ENCODE data around the gene SNRK. TPM values are rescaled to one million over a fixed set of nuclear protein-coding genes. Genes with fewer than 3 reads are reported as not detected.

Gene SNRK
- total RNA-seq, 1 donor from 2014 or later = 18.9 TPM

DNA sequence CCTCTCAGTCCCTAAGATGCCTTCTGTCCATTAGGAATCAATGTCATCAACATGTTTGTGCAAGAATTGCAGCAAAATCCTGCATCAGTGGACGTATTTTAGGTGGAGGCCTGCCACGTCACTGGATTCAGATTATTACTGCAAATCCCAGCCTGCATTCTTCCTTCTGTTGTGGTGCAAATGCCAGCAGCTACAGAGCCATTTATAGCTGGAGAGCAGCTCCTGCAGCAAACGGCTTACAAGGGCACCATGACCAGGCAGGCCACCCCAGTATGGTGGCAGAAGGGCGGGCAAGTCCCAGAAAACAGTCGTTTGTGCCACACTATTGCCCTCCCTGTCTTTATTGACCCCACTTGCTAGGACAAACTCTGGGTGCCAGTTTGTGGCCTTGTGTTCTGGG lies 74.7 kb downstream of the SNRK start:
- DNase-seq (ENCODE audit: missing footprints) (no peak), ATAC-seq (no peak)
- intact Hi-C loops (cut with DNase I) = no loop called here

DNA sequence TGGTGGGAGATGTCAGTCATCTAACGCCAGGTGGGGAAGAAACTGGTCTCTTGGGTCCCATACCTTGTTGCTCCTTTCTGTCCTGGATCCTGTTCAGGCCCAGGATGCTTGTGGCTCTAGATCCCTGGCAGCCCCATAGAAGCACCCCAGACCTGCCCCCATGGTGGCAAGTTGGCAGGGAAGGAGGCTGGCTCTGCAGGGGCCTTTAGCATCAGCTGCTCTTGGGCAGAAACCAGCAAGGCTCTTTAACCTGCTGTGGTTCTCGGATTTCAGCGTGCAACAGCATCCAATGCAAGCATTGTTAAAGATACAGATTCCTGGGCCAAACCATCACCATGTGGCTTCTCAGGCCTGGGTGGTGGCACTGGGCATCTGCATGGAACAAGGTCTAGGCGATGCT lies 75.8 kb downstream of the SNRK start:
- no peak for ATAC-seq
- DNase-seq (ENCODE audit: missing footprints) = no peak
- intact Hi-C loops (cut with DNase I) = no loop called here

DNA sequence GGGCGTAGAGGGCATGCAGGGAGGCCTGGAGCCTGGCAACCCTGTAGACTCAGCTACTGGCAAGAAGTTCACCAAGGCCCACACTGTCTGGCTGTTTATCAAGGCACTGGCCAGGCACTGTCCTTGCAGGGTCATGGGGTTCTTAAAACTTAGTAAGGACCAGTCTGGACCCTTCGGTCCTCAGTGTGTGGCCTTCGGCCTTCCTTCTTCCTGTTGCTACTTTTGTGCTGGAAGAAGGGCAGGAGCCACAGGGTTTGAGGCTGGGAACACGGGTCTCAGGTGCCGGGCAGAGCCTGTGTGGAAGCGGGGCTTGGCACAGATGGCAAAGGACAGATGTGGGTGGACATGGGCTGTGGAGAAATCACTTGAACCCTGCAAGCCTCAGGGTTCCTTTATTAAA lies 76.6 kb downstream of the SNRK start:
- intact Hi-C loops (cut with DNase I) = no loop called here
- ATAC-seq = no peak
- DNase-seq (ENCODE audit: missing footprints) = no peak

DNA sequence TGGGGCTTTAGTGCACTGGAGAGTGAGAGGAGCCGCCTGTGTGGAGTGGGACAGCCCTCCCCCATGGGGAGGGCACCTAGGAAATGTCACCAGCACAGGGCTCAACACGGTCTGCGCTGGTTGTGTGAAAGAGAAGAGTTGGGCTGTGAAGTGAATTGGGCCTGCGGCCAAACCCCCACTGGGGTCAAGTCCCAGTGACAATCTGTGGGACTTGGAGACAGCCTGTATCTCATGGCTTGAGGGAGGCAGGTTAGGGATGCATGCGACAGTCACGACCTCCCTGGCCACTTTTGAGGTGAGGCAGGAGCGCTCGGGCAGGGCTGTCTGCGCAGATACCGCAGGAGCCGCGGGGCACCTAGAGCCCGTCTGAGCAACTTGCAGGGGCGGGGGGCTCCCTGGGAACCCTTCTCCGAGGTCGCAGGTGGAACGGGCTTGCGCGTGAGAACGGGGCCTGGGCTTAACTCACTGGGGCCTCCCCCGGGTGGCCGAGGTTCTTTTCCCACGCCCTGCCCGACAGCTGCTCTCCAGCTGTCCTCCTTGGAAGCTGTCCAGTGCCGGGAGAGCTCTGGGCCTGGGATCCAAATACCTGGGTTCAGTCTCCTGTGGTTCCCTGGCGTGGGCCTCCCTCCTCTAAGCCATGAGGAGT lies 77.4 kb downstream of the SNRK start:
- peak; percentile 78 for DNase-seq (ENCODE audit: missing footprints)
- intact Hi-C loops (cut with DNase I) = no loop called here
- ATAC-seq = peak; percentile 65

DNA sequence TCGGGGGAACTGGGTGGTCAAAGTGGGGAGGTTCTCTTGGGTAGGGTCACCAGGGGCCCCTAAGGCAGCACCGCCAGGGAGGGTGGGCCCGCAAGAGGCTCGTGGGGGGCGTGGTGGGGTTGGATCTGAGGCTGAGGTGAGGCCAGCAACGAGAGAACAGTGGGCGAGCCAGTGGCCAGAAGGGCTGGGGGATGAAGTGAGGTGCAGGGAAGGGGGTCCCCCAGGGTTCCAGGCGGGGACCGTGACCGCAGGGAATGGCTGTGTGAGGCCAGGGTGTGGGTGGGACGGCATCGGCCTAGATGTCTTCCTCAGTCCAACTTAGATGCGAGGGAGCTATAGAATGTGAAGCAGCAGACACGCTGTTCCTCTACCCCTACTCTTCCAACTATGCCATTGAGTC lies 78.2 kb downstream of the SNRK start:
- intact Hi-C loops (cut with DNase I) = no loop called here
- DNase-seq (ENCODE audit: missing footprints) = no peak
- ATAC-seq = no peak

DNA sequence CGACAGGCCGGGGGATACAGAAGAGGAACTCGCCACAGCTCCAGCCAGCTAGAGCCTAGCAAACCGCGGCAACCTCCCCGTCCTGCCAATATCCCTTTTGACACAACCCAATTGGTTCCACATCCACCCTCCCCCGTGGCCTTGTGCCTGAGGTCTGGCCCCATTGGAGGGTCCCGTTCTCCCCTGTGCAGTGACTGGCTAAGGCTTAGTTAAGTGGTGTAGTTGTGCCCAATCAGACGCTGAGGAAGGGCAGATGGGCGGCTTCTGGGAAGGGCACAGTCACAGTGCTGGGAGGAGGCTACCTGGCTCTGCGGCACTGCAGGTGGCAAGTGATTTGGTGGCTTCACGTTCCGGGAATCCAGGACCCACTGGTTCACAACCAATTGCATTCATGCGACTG lies 78.6 kb downstream of the SNRK start:
- ATAC-seq (no peak), DNase-seq (ENCODE audit: missing footprints) (no peak)
- intact Hi-C loops (cut with DNase I) = no loop called here

DNA sequence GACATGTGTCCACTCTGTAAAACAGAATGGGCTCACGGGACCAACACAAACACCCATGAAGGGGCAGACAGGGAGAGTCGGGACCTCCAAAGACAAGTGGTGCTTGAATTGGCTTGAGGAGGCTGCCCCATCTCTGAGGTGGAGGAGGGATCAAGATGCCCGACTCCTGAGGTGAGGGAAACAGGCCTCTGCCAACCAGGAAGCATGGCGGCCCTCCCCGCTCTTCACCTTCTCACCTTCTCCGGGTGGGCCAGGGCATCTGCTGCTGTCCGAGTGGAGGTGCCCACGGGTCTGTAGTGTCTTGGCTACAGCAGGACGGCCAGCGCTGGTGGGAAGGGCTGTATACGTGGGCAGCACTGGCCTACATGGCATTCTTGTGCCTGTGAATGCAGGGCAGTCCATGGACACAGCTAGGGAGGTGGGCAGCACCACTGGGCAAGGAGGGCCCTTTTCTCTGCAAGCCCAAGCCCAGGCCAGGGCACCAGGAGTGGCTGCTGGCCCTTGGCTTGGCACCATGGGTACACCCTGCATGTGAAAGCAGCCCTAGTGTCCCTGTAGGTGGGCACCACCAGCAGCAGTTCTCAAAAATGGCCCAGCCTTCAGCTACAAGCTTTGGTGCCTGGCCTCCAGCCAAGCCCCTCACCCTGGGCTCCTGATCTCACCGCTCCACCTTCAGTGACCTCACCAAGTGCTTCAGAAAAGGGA lies 79.4 kb downstream of the SNRK start:
- DNase-seq (ENCODE audit: missing footprints) = peak; percentile 37

DNA sequence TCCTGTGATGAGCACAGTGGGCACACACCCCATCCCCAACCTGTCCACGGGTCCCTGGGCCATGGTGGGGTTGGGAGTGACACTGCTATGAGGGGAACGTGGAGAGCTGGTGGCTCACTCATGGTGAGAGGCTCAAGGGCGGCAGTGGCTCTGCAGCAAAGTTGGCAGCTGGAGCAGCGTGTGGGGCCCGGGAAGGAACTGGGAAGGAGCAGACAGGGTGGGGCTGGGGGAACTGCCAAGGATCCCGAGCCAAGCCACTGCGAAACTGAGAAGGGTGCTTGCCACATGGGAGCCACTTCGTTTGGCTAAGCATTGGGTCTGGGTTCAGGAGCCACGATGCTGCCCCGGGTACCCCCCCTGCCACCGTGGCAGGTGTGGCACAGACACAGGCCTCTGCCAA lies 80.1 kb downstream of the SNRK start:
- DNase-seq (ENCODE audit: missing footprints) (peak; percentile 82), ATAC-seq (peak; percentile 49)
- intact Hi-C loops (cut with DNase I) = no loop called here

More for the DNA sequence above, 79.4 kb downstream of the SNRK start:
- ATAC-seq = no peak
- intact Hi-C loops (cut with DNase I) = no loop called here

DNA sequence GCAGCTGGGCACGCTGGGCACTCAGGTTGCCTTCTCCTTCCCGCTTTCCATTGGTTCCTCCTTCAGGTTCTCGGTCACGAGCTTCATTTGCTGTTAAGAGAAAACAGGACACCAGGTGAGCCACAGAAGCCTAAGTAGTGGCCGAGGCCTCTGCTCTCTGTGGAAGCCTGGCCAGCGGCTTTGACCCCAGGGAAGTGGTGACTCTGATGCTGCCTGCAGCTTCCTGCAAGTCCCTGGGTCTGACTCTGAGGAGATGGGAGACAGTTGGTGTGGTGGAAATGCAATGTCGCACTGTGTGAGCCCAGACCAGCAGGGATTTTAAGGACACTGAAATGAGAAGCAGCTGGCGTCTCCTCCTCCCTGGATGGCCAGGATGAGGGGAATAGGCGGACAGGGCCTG lies 80.5 kb downstream of the SNRK start:
- ATAC-seq (peak; percentile 38), DNase-seq (ENCODE audit: missing footprints) (no peak)
- intact Hi-C loops (cut with DNase I) = no loop called here

DNA sequence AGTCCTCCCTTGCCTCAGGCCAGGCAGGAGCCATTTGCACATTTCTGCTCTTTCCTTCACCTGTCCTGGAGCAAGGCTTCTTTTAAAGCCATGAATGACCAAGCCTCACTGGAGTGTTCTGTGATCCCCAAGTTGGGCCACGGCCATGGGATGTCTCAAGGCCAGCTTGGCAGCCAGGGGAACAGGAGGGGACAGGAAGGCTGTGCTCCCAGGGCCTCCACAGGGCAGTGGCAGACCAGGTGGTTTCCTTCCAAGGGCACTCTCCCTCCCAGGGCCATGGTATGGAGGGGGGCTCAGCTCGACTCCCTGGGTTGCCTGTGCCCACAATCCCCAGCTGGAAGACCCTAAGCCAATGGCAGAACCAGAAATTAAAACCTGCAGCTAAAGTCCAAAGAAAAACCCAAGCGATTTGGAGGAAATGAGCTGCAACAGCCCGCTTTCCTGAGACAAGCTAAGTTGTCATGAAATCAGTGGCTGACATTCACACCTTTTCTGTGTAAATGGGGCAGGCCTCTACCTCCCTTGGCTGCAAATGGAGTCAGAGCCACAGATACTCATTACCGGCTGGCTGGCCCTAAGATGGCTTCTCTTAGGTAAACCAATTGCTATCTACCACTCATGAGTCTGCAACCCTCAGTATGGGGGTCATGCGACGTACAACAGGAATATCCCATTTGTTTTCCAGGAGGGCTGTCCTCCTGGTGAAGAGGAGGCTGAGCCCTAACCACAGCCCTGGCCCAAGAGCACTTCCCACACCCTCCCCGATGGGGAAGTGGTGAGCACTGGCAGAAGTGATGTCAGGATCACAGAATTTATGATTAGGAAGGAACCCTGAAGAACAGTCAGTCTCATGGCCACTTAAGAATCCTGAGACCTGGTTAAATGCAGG lies 83.3 kb downstream of the SNRK start:
- ATAC-seq (peak; percentile 26), DNase-seq (ENCODE audit: missing footprints) (peak; percentile 75)
- intact Hi-C loops (cut with DNase I) = loop anchor here (10.0 kb wide), 1 partner anchor 405 kb away; no protein-coding TSS in a partner anchor

DNA sequence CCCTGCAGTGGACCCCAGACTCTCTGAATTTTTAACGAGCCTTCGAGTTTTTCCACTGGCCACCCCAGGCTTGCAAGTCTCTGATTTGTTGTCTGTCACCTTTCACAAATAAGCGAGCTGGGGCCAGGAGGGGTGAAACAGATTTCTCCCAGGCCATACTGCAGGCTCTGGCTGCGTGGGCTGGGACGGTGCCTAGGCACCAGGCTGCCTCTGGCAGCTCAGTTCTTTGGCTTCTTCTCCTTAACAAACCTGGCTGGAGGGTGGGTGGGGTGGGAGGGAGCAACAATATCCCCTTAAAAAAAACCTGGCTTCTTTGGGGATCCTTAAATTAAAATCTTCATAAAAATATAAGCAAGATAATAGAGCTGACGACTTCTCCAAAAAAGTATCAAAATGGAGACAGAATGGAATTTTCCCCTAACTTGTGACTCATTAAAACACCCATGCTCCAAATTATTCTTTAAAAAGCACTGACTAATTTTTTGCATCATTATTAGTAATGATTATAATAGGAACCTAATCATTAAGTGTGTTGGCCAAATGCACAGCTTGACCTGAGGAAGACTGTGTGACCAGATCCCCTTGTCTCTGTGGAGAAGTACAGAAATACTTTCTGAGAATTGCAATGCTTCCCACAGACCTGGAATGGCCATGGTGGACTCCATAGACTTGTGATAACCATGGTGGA lies 84.1 kb downstream of the SNRK start:
- intact Hi-C loops (cut with DNase I) = loop anchor here (10.0 kb wide), 1 partner anchor 406 kb away; no protein-coding TSS in a partner anchor
- ATAC-seq (no peak), DNase-seq (ENCODE audit: missing footprints) (no peak)

DNA sequence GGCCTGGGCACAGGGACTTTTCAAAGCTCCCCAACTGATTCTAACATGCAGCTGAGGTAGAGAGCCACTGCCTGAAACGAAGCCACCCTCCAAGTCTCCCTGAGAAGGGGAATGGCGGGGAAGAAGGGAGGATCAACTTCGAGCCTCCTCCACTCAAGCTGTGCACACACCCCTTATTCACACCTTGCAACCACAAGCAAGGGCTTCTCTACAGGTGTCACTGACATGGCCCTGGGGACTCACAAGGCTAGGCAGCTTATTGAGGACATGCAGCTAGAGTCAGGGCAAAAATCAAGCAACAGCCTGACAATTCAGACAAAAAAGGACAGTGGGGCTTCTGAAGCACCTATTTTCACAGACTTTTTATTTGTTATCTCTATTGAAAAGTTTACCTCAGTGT lies 85.2 kb downstream of the SNRK start:
- intact Hi-C loops (cut with DNase I) = loop anchor here (10.0 kb wide), 1 partner anchor 407 kb away; no protein-coding TSS in a partner anchor
- ATAC-seq (no peak), DNase-seq (ENCODE audit: missing footprints) (no peak)

DNA sequence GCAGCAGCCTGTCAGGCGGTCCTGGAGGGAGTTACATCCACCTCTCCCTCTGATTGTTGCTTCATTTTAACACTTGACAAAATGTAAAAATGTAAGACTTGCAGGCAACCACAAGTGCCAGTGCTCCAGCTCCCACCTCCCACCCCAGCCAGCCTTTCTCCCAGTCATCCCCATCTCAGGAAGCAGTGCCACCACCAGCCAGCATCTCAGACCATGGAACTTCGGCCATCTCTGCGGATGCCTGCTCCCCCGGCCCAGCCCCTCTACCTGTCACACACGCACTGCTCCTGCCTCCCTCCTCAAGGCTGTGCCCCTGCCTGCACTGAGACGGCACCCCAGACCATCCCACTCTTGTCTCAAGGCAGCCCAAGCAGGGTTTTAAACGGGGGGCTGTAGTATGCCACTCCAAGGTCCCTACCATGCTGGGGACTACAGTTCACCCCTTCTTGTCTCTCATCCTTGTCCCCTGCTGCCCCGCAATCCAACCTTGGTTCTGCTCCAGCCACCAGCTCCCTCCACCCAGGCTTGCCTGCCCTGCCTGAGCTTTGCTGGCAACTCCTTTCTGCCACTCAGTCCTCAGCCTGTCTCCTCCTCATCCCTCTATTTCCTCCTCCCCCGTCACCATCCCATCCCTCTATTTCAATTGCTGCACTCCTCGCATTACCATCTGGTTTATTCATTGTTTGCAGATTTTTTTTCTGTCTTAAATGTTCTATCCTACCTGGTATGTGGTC lies 85.8 kb downstream of the SNRK start:
- no peak for ATAC-seq
- peak; percentile 23 for DNase-seq (ENCODE audit: missing footprints)
- intact Hi-C loops (cut with DNase I) = loop anchor here (10.0 kb wide), 1 partner anchor 407 kb away; no protein-coding TSS in a partner anchor

DNA sequence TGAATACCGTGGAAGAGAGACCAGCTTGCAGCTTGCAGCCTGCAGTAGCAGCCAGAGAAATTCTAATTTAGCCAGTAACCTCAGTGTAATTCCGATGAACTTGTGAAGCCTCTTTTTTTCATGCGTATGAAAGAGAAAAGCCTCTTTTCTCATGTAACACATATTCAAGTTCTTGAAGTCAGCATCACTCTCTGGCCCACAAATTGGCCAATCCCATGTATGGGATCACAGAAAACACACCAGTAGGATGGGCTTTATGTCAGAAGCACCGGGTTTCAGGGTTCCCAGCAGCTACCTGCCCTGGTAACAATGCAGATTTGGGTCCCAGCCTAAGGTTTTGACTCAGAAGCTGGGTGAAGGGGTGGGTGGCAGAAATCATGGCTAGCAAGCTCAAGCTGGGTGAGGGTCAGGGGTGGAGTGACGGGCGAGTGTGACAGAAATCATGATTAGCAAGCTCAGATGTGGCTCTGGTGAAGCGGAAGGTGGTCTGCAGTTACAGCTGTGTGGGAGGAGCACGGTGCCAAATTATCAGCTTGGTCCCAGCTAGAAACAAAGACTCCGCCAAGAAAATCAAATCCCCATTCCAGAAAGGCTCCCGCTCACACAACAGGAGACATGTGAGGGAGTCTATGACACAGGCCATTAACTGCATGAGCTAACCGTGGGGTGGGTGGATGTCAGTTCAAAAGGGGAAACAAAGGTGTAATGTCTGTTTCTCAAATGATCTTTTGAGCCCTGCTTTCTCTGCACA lies 86.6 kb downstream of the SNRK start:
- DNase-seq (ENCODE audit: missing footprints) (peak; percentile 40), ATAC-seq (no peak)
- intact Hi-C loops (cut with DNase I) = loop anchor here (10.0 kb wide), 1 partner anchor 408 kb away; no protein-coding TSS in a partner anchor

DNA sequence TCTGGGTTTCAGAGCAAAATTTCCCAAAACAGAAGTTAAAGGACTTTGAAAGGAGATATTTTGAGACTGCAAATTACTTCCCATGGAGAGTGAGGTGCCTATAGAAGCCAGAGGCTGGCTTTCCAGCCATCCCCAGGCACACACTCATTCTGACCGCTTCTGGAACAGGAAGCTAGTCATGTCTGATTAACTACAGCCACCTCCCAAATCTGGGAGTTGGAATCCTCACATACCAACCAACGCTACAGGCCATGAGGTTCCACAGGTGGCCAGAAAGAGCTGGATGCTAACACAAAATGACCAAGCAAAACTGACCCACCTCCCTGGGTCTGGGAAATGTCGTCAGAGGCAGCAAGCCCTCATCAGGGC lies 87.2 kb downstream of the SNRK start:
- no peak for ATAC-seq
- intact Hi-C loops (cut with DNase I) = loop anchor here (10.0 kb wide), 1 partner anchor 409 kb away; no protein-coding TSS in a partner anchor
- DNase-seq (ENCODE audit: missing footprints) = no peak

DNA sequence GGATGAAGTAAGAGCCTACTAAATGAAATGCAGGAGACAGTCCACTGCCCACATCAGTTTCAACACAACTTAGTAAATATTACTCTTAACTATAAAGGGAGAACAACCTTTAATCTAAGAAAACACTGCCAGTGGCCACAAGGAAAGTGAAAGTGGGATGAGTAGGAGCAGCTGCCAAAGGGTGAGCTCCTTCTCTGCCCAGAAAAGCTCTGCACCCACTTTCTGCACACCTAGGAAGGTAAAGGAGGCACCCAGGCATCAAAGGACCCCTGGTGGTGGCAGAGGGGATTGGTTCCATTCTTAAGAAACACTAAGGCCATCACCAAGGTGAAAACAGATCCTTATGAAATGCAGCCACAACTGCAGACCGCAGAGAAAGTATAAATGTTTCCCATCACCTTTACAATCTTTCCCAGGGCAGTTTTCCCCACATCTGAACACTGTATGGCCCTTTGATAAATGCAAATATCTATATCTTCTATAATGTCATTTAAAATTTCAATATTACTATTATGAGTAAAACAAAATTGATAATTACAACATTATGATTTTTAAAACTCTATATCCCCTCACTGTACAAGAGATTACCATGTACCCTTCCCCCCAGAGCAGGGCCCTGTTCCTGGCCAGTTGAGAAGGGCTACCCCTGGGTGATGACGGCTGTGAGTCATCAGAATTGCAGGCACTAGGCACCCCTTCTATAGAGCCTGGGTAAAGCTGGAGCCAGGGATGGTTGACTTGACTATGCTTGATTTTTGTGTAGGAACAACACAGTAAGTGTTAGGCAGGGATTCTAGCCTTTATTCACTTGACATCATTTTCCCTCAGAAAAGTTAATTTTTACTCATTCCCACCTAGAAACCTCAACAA lies 92.0 kb downstream of the SNRK start:
- no peak for DNase-seq (ENCODE audit: missing footprints)
- intact Hi-C loops (cut with DNase I) = loop anchor here (1.0 to 10.0 kb wide), 3 partner anchors 124 to 414 kb away; no protein-coding TSS in a partner anchor
- no peak for ATAC-seq

All from Right ventricle myocardium inferior (tissue), 1 donor.